K562 (cell line): ENCODE results near the gene TNPO3. TPM values are rescaled to one million over a fixed set of nuclear protein-coding genes. Genes with fewer than 3 reads are reported as not detected.

Experiments used
- ARNT ChIP-seq, 2 experiments: fragments of 450-650 bp; IDR thresholded peaks; 2 replicates each; pipeline ENCODE4 v1.6.1; 2016; ENCODE audit warnings: mild to moderate bottlenecking in 1 of 2
- CHCHD3 ChIP-seq: fragments of 250-450 bp; sonication (Bioruptor Pico); IDR thresholded peaks from 2 replicates; pipeline ENCODE4 v2.1.2; 2022; ENCODE audit warnings: mild to moderate bottlenecking
- GABPA ChIP-seq: fragments of 200-800 bp; sonication (Bioruptor generic); conservative IDR thresholded peaks from 2 replicates; pipeline ENCODE4 v1.6.1; 2016; ENCODE audit warnings: low read depth, missing genetic modification characterization, missing compliant biosample characterization
- HDAC1 ChIP-seq, 2 experiments: fragments of 450-650 bp; IDR thresholded peaks; 2 replicates each; pipeline ENCODE4 v1.6.1; 2016 to 2017; ENCODE audit warnings: inconsistent platforms in 1 of 2, mild to moderate bottlenecking in 1 of 2, moderate library complexity in 1 of 2
- HIVEP1 ChIP-seq: fragments of 250-450 bp; sonication (Bioruptor Pico); IDR thresholded peaks from 2 replicates; pipeline ENCODE4 v1.4.0; 2020; ENCODE audit warnings: mild to moderate bottlenecking
- POLR2B ChIP-seq: fragments of 450-650 bp; IDR thresholded peaks from 2 replicates; pipeline ENCODE4 v1.6.1; 2018; ENCODE audit warnings: low read depth; ENCODE audit not compliant: partially characterized antibody
- RBM22 ChIP-seq: fragments of 200-400 bp; formaldehyde crosslinking; IDR thresholded peaks from 2 replicates; pipeline ENCODE4 v1.6.1; 2018; ENCODE audit warnings: low read length, low read depth; ENCODE audit not compliant: poor library complexity, severe bottlenecking
- SREBF2 ChIP-seq: sonication (generic); formaldehyde crosslinking; IDR thresholded peaks from 2 replicates; pipeline ENCODE4 v1.4.0; 2020; ENCODE audit warnings: mild to moderate bottlenecking, missing genetic modification reagents
- TRIM24 ChIP-seq, 2 experiments: fragments of 450-650 bp; IDR thresholded peaks; 2 replicates each; pipeline ENCODE4 v1.6.1; 2016
- TSC22D4 ChIP-seq: fragments of 450-650 bp; IDR thresholded peaks from 2 replicates; pipeline ENCODE4 v1.6.1; 2016; ENCODE audit warnings: missing genetic modification characterization, missing biosample characterization, control low read depth
- TSHZ1 ChIP-seq: fragments of 250-450 bp; sonication (Bioruptor Pico); IDR thresholded peaks from 2 replicates; pipeline ENCODE4 v1.4.0; 2020; ENCODE audit warnings: mild to moderate bottlenecking, moderate library complexity
- ZBTB43 ChIP-seq: sonication (generic); formaldehyde crosslinking; IDR thresholded peaks from 2 replicates; pipeline ENCODE4 v1.8.0; 2023; ENCODE audit warnings: mild to moderate bottlenecking, missing genetic modification reagents
- ZNF23 ChIP-seq: fragments of 250-450 bp; sonication (Bioruptor Pico); IDR thresholded peaks from 2 replicates; pipeline ENCODE4 v1.4.0; 2020; ENCODE audit warnings: mild to moderate bottlenecking
- ZNF449 ChIP-seq: fragments of 250-450 bp; sonication (Bioruptor Pico); IDR thresholded peaks from 2 replicates; pipeline ENCODE4 v1.8.0; 2022; ENCODE audit warnings: moderate library complexity, mild to moderate bottlenecking, inconsistent platforms
- polyA plus RNA-seq, 8 experiments: library from polyadenylated mRNA; depleted of rRNA in 4 of 8; stranded (reverse) in 5 of 8; unstranded in 3 of 8; fragments of >200 nt; fragmentation: Nextera tagmentation in 2 of 8; fragmentation: Illumina TruSeq in 1 of 8; extraction: Ambion mirVana in 2 of 8; extraction: Trizol in 1 of 8; gene quantifications; 2 replicates each; pipeline versions ENCODE4 v1.2.1 to v1.2.3, GENCODE V29; 2011 to 2014; ENCODE audit warnings: inconsistent platforms in 1 of 8, missing spikeins in 1 of 8
- total RNA-seq, 7 experiments: library from RNA; depleted of rRNA in 6 of 7; stranded (reverse); fragments of >200 nt in 6 of 7; fragmentation: Illumina TruSeq in 2 of 7; extraction: Trizol in 2 of 7; gene quantifications; 2 replicates each; pipeline versions ENCODE4 v1.2.1 to v1.2.3, GENCODE V29; 2011 to 2021; ENCODE audit warnings: low replicate concordance in 1 of 7
- TF ChIP-seq, protein P1 (sequence below): fragments of 450-650 bp; IDR thresholded peaks from 2 replicates; pipeline ENCODE4 v1.6.1; 2016; ENCODE audit warnings: borderline replicate concordance

The TNPO3 gene
- total and polyA plus RNA-seq, 9 of the 15 experiments (the other 6 are each of a cell fraction or from before 2014, with no cell fraction given) = 35.8 to 125 (median 110) TPM

GRCh38 chr7:129055294-129055816 is 444 bp upstream of the TNPO3 start (continued):
- TF ChIP-seq ZNF449 (0 out of 2 replicates have a peak, but pooled peaks have one; percentile 15), ZNF23 (CRISPR knock-in tag) (0 out of 2 replicates have a peak, but pooled peaks have one; percentile 20), SREBF2 (peak; percentile 6; the same call in 1 of the 2 replicates), RBM22 (no peak), GABPA (tag) (peak; percentile 85), ARNT (IDR thresholded peaks at IDR 0.05) (0 out of 4 replicates have a peak, but pooled peaks of 1 of the 2 experiments have one; percentile 15), TSHZ1 (CRISPR knock-in tag) (peak; percentile 55; the same call in 1 of the 2 replicates), POLR2B (peak; percentile 83), CHCHD3 (CRISPR knock-in tag) (peak; percentile 75; the same call in 1 of the 2 replicates), TSC22D4 (tag) (no peak), HIVEP1 (CRISPR knock-in tag) (no peak), ZBTB43 (CRISPR knock-in tag) (no peak), TRIM24 (IDR thresholded peaks at IDR 0.05) (no peak), HDAC1 (IDR thresholded peaks at IDR 0.05) (peak in 1 of 2 experiments; percentile 71; a peak in 1 of 4 replicates)
- TF ChIP-seq, protein P1, sequence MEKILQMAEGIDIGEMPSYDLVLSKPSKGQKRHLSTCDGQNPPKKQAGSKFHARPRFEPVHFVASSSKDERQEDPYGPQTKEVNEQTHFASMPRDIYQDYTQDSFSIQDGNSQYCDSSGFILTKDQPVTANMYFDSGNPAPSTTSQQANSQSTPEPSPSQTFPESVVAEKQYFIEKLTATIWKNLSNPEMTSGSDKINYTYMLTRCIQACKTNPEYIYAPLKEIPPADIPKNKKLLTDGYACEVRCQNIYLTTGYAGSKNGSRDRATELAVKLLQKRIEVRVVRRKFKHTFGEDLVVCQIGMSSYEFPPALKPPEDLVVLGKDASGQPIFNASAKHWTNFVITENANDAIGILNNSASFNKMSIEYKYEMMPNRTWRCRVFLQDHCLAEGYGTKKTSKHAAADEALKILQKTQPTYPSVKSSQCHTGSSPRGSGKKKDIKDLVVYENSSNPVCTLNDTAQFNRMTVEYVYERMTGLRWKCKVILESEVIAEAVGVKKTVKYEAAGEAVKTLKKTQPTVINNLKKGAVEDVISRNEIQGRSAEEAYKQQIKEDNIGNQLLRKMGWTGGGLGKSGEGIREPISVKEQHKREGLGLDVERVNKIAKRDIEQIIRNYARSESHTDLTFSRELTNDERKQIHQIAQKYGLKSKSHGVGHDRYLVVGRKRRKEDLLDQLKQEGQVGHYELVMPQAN = peak; percentile 36; the same call in 1 of the 2 replicates
